ENCODE data around the gene GRM4.

GRM4 gene

DNA sequence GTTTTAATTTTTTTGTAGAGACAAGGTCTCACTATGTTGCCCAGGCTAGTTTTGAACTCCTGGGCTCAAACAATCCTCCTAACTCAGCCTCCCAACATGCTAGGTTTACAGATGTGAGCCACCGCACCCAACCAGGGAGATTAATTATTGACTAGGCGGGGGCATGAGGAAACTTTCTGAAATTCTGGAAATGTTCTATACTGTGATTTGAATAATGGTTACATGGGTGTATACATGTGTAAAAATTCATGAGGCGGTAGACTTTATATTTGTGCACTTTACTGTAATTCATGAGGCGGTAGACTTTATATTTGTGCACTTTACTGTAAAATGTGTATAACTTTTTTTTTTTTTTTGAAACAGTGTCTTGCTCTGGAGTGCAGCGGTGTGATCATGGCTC is 147.2 kb downstream of the GRM4 start:
- H3K36me3 ChIP-seq (ENCODE audit: insufficient read depth, low read depth, low read length): no peaks in the 10 kb centered on the region
- H3K27me3 ChIP-seq (ENCODE audit: insufficient read depth, low read length): peaks cover 56% of the 10 kb centered on the region
- H3K9me3 ChIP-seq (ENCODE audit: insufficient read depth, low read depth, low read length): no peaks in the 10 kb centered on the region
- H3K9ac ChIP-seq (ENCODE audit: low read depth, low read length): no peak overlapping the region
- H3K27ac ChIP-seq (ENCODE audit: low read length): no peak overlapping the region
- H3K4me1 ChIP-seq (ENCODE audit: insufficient read depth, low read length): no peaks in the 10 kb centered on the region
- no peak overlapping the region for H3K4me3 ChIP-seq (ENCODE audit: low read length)

DNA sequence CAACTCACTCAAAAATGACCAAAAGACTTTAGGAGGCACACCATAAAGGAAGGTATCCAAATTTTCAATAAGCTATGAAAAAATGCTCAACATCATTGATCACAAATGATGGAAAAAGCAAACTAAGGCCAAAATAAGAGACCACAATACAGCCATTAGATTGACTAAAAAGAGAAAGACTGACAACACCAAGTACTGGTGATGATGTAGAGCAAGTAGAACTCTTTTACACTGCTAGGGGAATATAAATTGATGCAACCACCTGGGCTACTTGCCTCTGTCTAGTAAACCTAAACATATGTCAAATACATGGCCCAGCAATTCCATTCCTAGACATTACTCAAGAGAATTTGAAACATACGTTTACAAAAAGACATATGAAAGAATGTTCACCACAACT is 148.6 kb downstream of the GRM4 start:
- Histone ChIP-seq H3K27ac (ENCODE audit: low read length) (no peak overlapping the region), H3K36me3 (ENCODE audit: insufficient read depth, low read depth, low read length) (no peaks in the 10 kb centered on the region), H3K9ac (ENCODE audit: low read depth, low read length) (no peak overlapping the region), H3K27me3 (ENCODE audit: insufficient read depth, low read length) (peaks cover 42% of the 10 kb centered on the region), H3K9me3 (ENCODE audit: insufficient read depth, low read depth, low read length) (no peaks in the 10 kb centered on the region), H3K4me1 (ENCODE audit: insufficient read depth, low read length) (no peaks in the 10 kb centered on the region), H3K4me3 (ENCODE audit: low read length) (no peak overlapping the region)

DNA sequence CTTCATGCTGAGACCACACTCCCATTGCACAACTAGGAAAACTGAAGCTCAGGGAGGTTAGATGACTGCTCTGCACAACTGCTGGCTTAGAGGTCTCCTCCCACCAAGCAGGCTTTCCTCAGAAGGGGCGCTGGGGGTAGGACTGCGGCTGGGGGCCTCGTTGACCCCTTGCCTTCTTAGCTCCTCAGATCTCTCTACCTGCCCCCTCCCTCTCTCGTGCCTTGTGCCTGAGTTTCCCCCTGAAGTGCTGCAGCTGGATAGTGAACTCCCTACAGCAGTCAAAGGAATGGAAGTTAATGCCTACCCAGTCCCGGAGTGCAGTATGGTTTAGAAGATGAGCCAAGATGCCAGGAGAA is 149.8 kb downstream of the GRM4 start:
- no peak overlapping the region for H3K27ac ChIP-seq (ENCODE audit: low read length)
- no peaks in the 10 kb centered on the region for H3K9me3 ChIP-seq (ENCODE audit: insufficient read depth, low read depth, low read length)
- H3K4me3 ChIP-seq (ENCODE audit: low read length): no peak overlapping the region
- H3K27me3 ChIP-seq (ENCODE audit: insufficient read depth, low read length): peaks cover 31% of the 10 kb centered on the region
- no peaks in the 10 kb centered on the region for H3K4me1 ChIP-seq (ENCODE audit: insufficient read depth, low read length)
- no peaks in the 10 kb centered on the region for H3K36me3 ChIP-seq (ENCODE audit: insufficient read depth, low read depth, low read length)
- H3K9ac ChIP-seq (ENCODE audit: low read depth, low read length): no peak overlapping the region

DNA sequence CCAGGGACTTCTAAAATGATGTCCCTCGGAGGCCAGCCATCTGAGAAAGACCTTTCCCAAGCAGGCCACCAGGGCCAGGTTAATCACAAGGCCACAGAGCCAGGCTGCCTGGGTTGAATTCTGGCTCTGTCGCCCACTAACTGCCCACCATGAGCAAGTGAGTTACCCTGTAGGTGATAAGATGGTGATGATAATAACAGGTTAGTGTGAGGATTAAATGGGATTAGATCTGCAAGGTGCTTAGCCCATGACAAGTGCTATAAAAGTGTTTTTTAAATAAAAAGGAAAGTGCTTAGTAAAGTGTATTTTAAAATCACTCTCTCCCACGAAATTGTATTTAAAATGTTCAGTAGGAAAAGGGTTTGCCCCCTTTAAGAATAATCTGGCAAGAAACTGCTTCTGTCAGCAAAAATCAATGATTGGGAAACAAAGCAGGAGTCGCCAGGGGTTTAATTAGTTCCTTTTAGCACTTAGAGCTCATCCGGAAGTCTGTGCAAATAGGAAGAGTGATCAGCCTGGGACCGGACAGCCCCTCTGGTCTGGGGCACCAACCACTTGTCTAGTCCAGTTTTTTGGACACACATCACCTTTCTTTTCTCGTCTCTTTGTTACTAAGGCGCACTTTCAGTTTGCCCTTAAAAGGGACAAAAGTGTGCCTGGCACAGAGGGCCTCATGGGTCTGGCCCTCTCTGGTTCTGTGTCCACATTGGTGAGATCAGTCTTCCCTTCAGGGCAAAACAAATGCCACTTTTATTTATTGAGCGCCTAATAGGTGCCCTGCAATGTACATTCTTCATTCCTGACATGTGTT is 150.4 kb downstream of the GRM4 start:
- H3K4me1 ChIP-seq (ENCODE audit: insufficient read depth, low read length): no peaks in the 10 kb centered on the region
- H3K9me3 ChIP-seq (ENCODE audit: insufficient read depth, low read depth, low read length): no peaks in the 10 kb centered on the region
- H3K27me3 ChIP-seq (ENCODE audit: insufficient read depth, low read length): peaks cover 25% of the 10 kb centered on the region
- no peaks in the 10 kb centered on the region for H3K36me3 ChIP-seq (ENCODE audit: insufficient read depth, low read depth, low read length)
- H3K4me3 ChIP-seq (ENCODE audit: low read length): no peak overlapping the region
- no peak overlapping the region for H3K27ac ChIP-seq (ENCODE audit: low read length)
- no peak overlapping the region for H3K9ac ChIP-seq (ENCODE audit: low read depth, low read length)

DNA sequence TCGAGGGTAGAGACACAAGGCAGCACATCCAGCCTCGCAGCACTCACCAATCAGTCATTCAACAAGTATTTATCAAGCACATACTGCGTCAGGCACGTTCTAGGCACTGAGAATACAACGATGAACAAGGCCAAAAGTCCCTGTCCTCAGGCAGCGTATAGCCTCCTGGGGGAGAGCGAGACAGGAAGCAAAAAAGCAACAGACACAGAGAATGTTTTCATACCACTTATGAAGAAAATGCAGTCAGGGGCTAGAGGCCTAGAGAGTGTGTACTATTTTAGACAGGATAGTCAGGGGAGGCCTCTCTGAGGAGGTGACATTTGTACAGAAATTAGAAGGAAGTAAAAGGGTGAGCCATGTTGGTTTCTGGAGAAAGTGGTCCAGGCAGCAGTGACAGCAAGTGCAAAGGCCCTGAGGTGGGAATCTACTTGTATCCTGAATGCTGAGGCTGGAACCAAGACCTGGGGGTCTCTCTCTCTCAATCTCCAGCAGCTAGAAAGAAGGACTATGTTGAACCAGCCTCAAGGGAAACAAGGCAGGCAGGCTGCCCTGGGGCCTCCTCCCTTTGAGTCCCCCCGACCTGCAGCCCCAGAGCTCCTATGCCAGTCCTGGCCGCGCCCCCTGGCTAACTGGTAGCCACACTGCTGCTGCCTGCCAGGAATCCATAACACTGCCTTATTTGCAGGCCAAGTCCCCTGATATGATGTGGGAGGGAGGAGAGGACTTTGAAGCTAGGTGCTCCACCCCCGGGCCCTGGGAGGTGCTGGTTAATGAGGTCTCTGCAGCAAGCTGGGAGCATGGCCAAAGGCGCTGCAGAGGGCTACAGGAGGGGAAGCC is 151.2 kb downstream of the GRM4 start:
- no peaks in the 10 kb centered on the region for H3K9me3 ChIP-seq (ENCODE audit: insufficient read depth, low read depth, low read length)
- no peaks in the 10 kb centered on the region for H3K36me3 ChIP-seq (ENCODE audit: insufficient read depth, low read depth, low read length)
- H3K4me3 ChIP-seq (ENCODE audit: low read length): no peak overlapping the region
- H3K27ac ChIP-seq (ENCODE audit: low read length): no peak overlapping the region
- peaks cover 17% of the 10 kb centered on the region for H3K27me3 ChIP-seq (ENCODE audit: insufficient read depth, low read length)
- no peak overlapping the region for H3K9ac ChIP-seq (ENCODE audit: low read depth, low read length)
- no peaks in the 10 kb centered on the region for H3K4me1 ChIP-seq (ENCODE audit: insufficient read depth, low read length)

DNA sequence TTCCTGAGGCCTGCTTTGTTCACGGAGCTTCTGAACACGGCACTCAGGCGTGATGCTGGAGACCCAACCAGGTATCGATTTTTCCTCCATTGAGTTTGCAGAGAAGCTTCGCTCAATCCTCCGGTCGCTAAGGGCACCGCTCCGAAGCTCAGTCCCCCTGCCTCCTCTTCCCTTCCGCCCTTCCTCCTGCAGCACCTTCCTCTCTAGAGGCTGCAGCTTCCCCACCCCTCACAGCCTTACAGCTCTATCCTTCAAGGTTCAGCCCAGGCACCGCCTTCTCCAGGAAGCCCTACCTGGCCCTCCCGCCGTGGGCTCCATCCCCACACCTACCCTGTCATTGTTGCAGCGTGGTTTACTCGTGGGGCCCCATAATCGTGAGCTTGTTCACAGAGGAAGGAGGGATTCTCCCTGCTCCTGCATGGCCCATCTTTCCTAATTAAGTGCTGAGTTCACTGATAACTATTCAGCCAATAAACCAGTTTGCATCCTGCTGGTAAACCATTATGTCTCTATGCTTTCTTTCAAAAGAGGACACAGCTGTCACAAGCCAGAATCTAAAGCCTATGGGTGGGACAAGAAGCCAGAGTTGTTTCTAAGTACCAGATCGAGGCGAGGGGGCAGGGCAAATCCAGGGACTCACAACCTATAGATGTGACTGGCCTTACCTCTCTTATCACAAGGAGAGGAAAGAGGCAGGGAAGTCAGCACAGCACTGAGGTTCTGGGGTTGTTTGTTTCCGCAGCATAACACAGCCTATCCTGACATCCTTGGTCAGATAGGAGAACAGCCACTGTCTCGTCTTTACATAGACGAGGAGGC is 152.0 kb downstream of the GRM4 start:
- no peak overlapping the region for H3K9ac ChIP-seq (ENCODE audit: low read depth, low read length)
- H3K36me3 ChIP-seq (ENCODE audit: insufficient read depth, low read depth, low read length): no peaks in the 10 kb centered on the region
- H3K9me3 ChIP-seq (ENCODE audit: insufficient read depth, low read depth, low read length): no peaks in the 10 kb centered on the region
- no peak overlapping the region for H3K27ac ChIP-seq (ENCODE audit: low read length)
- peaks cover 12% of the 10 kb centered on the region; the same call in 1 of the 2 replicates for H3K27me3 ChIP-seq (ENCODE audit: insufficient read depth, low read length)
- H3K4me3 ChIP-seq (ENCODE audit: low read length): no peak overlapping the region
- no peaks in the 10 kb centered on the region for H3K4me1 ChIP-seq (ENCODE audit: insufficient read depth, low read length)

DNA sequence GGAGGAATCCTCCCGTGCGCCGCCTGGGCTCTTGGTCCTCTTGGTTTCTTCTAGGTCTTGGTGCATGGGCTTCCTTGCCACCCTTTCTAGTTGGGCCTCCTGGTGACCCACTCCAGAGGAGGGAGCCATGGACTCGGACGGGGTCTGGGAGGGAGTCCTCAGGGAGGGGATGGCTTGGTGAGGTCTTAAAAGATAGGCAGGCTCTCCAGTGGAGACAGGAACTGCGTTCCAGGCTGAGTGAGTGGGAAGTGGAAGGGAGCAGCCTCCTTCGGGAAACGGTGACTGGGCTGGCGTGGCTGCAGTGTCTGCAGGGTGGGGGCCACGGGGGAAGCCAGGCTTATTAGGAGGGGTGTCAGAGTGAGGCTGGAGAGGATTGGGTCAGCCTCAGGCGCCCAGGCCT is 152.8 kb downstream of the GRM4 start:
- Histone ChIP-seq H3K9me3 (ENCODE audit: insufficient read depth, low read depth, low read length) (no peaks in the 10 kb centered on the region), H3K9ac (ENCODE audit: low read depth, low read length) (no peak overlapping the region), H3K4me3 (ENCODE audit: low read length) (no peak overlapping the region), H3K36me3 (ENCODE audit: insufficient read depth, low read depth, low read length) (no peaks in the 10 kb centered on the region), H3K4me1 (ENCODE audit: insufficient read depth, low read length) (no peaks in the 10 kb centered on the region), H3K27ac (ENCODE audit: low read length) (no peak overlapping the region), H3K27me3 (ENCODE audit: insufficient read depth, low read length) (peaks cover 12% of the 10 kb centered on the region; the same call in 1 of the 2 replicates)

DNA sequence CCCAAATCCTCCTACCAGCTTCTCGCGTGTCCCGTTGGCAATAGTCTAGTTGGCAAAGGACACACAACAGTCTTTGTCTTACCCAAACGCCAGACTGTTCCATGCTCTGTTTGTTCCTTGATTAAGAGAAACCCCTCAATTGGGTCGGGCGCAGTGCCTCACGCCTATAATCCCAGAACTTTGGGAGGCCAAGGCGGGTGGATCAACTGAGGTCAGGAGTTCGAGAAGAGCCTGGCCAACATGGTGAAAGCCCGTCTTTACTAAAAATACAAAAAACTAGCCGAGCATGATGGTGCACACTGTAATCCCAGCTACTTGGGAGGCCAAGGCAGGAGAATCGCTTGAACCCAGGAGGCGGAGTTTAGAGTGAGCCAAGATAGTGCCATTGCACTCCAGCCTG is 153.7 kb downstream of the GRM4 start:
- no peak overlapping the region for H3K4me3 ChIP-seq (ENCODE audit: low read length)
- no peak overlapping the region for H3K9ac ChIP-seq (ENCODE audit: low read depth, low read length)
- H3K9me3 ChIP-seq (ENCODE audit: insufficient read depth, low read depth, low read length): peaks cover under 1% of the 10 kb centered on the region; the same call in 1 of the 2 replicates
- peaks cover 12% of the 10 kb centered on the region; the same call in 1 of the 2 replicates for H3K27me3 ChIP-seq (ENCODE audit: insufficient read depth, low read length)
- no peak overlapping the region for H3K27ac ChIP-seq (ENCODE audit: low read length)
- no peaks in the 10 kb centered on the region for H3K36me3 ChIP-seq (ENCODE audit: insufficient read depth, low read depth, low read length)
- H3K4me1 ChIP-seq (ENCODE audit: insufficient read depth, low read length): no peaks in the 10 kb centered on the region

DNA sequence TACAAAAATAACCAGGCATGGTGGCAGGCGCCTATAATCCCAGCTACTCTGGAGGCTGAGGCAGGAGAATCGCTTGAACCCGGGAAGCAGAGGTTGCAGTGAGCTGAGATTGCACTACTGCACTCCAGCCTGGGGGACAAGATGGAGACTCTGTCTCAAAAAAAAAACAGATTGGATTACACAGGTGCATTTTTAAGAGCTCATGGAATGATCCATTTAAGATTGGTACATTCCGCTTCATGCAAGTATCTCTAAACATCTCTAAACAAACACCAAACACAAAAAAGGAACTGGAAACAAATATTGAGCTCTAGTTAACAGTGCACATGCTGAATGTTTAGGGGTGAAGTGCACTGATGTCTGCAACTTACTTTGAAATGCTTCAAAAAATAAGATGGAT is 154.3 kb downstream of the GRM4 start:
- H3K27me3 ChIP-seq (ENCODE audit: insufficient read depth, low read length): peaks cover 12% of the 10 kb centered on the region; the same call in 1 of the 2 replicates
- no peaks in the 10 kb centered on the region for H3K4me1 ChIP-seq (ENCODE audit: insufficient read depth, low read length)
- no peak overlapping the region for H3K27ac ChIP-seq (ENCODE audit: low read length)
- H3K36me3 ChIP-seq (ENCODE audit: insufficient read depth, low read depth, low read length): no peaks in the 10 kb centered on the region
- no peak overlapping the region for H3K9ac ChIP-seq (ENCODE audit: low read depth, low read length)
- H3K4me3 ChIP-seq (ENCODE audit: low read length): no peak overlapping the region
- H3K9me3 ChIP-seq (ENCODE audit: insufficient read depth, low read depth, low read length): peaks cover 6% of the 10 kb centered on the region; the same call in 1 of the 2 replicates

DNA sequence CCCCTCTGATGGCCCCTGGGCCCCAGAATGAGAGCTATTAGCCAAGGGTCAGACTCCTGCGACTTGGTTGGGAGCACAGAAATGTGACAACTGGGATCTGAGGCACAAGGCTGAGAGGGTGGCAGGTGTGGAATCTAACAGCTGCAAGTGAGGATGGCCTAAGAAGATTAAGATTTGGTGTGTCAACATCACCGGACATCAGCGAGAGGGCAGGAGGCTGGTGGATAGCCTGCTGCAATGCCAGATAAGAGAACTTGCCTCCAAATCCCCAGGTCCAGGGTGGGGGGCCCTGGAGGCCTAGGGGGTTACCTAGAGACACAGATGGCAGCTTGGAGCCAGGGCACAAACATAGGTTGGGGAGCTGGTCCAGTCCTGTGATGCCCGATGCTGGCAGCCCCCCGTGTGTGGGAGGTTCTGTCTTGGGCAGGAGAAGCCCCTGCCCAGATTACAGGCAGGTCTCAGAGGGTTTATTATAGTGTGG is 155.8 kb downstream of the GRM4 start:
- Histone ChIP-seq H3K9me3 (ENCODE audit: insufficient read depth, low read depth, low read length) (peaks cover 10% of the 10 kb centered on the region; the same call in 1 of the 2 replicates), H3K4me3 (ENCODE audit: low read length) (no peak overlapping the region), H3K27ac (ENCODE audit: low read length) (no peak overlapping the region), H3K4me1 (ENCODE audit: insufficient read depth, low read length) (no peaks in the 10 kb centered on the region), H3K27me3 (ENCODE audit: insufficient read depth, low read length) (peaks cover 5% of the 10 kb centered on the region; the same call in 1 of the 2 replicates), H3K9ac (ENCODE audit: low read depth, low read length) (no peak overlapping the region), H3K36me3 (ENCODE audit: insufficient read depth, low read depth, low read length) (no peaks in the 10 kb centered on the region)

Data from iPS-20b (cell line).